PFSK-1 (cell line): ENCODE data around the gene NFATC4.

Experiments used
- FOXP2 ChIP-seq: optimal IDR thresholded peaks from 2 replicates; pipeline ENCODE3; 2011; ENCODE audit warnings: borderline replicate concordance, control low read depth, inconsistent platforms; ENCODE audit not compliant: insufficient read depth; ENCODE audit errors: extremely low read length, extremely low read depth
- REST ChIP-seq, 2 experiments: IDR thresholded peaks; 2 replicates each; pipeline versions ENCODE4 v1.6.1 to v1.8.0; 2011 to 2012; ENCODE audit warnings: low read depth in 2 of 2, low read length in 2 of 2, control low read depth in 1 of 2, inconsistent platforms in 1 of 2, mild to moderate bottlenecking in 1 of 2, moderate library complexity in 1 of 2; ENCODE audit not compliant: insufficient read depth in 1 of 2
- SIN3A ChIP-seq: IDR thresholded peaks from 2 replicates; pipeline ENCODE4 v1.6.1; 2012; ENCODE audit warnings: mild to moderate bottlenecking, low read length, moderate library complexity, borderline replicate concordance; ENCODE audit not compliant: insufficient read depth
- TAF1 ChIP-seq: IDR thresholded peaks from 2 replicates; pipeline ENCODE4 v1.6.1; 2012; ENCODE audit warnings: low read length, control low read depth, borderline replicate concordance; ENCODE audit not compliant: insufficient read depth

GRCh38 chr14:24414077-24414476 is 46.1 kb downstream of the NFATC4 start:
- TF ChIP-seq TAF1 (no peak), REST (IDR thresholded peaks at IDR 0.05; ENCODE audit: insufficient read depth in 1 of 2, low read depth in 2 of 2, low read length in 2 of 2) (no peak), SIN3A (no peak), FOXP2 (no peak)
